Fibroblast of gingiva (primary cell): ENCODE data around the gene PREB.
"Not testable (repeated sequence)": the region's sequence is repeated elsewhere in the genome, so short reads cannot be mapped to it uniquely, and the experiment has no call there.

ENCODE experiments used
- DNase-seq: peaks from one replicate; pipeline ENCODE4 v3.0.0-alpha.2; 2011; ENCODE audit warnings: low read depth

The PREB gene, protein sequence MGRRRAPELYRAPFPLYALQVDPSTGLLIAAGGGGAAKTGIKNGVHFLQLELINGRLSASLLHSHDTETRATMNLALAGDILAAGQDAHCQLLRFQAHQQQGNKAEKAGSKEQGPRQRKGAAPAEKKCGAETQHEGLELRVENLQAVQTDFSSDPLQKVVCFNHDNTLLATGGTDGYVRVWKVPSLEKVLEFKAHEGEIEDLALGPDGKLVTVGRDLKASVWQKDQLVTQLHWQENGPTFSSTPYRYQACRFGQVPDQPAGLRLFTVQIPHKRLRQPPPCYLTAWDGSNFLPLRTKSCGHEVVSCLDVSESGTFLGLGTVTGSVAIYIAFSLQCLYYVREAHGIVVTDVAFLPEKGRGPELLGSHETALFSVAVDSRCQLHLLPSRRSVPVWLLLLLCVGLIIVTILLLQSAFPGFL

DNA sequence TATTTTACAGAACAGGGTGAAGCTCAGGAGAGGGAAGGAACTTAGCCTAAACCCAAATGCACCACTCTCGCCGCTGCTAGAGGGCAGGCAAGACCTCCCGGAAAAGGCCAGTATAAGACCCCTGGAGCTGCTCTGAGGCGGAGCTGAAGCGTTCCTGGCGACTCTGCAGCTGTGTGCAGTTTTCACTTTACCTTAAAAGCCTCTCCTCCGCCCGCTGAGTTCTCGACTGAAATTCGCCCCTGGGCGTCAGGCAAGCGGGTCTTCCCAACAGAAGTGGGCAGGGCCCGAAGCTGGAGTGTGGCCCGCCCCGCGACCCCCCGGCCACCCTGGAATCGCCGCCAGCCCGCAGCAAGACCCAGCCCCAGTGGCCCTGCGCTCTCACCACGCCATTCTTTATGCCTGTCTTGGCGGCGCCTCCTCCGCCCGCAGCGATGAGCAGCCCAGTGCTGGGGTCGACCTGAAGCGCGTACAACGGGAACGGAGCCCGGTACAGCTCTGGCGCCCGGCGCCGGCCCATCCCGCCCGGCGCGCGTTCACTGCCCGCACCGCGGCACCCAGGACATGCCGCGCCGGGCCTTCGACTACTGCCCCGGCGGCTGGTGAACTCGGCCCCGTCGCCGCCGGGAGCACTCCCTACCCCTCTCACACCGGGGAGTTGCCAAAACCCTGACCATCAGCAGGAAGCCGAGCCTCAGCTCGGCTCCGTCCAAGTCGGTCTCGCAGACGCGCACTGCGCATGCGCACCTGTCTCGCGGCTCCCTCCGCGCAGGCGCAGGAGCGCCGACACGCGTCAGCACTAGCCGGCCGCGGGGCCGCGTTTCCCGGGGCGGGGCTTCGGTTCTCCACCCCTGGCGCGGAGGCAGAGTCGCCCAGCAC is at the start of gene PREB:
PREB (minus strand) TSS at position 732 of the 876 bp plus-strand sequence; CDS start at position 517, 215 bp downstream.
- DNase-seq: peak; percentile 93

DNA sequence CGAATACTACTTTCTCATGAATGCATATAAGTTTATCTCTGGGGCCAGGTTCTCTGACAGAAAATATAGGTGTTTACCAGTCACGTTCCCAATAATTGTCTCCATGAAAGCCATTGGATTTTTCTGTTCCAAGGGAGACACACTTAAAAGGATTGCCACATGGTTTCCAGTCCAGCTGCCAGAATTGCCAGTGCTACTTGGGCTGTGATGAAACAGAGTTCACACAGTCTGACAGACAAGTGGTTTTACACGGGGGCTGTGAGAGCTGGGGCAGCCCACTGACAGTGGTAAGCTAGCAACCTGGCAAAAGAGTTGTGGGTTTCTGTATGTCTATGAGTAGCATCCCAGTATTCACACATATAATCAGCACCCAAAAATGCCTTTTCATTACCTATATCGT is 49.7 kb upstream of the PREB start:
- peak; percentile 78 for DNase-seq

DNA sequence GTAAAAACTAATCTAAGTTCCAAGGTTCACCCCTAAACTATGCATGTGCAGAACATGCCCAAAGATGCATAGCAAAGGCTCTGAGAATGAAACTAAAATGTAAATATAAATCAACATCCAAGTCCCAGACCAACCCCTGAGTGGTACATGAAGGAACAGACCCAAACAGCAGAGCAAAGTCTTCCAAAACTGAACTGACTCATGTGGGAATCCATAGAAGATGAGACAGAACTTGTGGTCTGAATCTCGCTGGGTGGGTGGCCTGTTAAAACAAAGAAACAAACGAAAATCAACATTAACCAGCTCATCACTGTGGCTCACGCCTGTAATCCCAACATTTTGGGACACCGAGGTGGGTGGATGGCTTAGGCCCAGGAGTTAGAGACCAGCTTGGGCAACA is 47.9 kb upstream of the PREB start:
- DNase-seq: peak; percentile 49

DNA sequence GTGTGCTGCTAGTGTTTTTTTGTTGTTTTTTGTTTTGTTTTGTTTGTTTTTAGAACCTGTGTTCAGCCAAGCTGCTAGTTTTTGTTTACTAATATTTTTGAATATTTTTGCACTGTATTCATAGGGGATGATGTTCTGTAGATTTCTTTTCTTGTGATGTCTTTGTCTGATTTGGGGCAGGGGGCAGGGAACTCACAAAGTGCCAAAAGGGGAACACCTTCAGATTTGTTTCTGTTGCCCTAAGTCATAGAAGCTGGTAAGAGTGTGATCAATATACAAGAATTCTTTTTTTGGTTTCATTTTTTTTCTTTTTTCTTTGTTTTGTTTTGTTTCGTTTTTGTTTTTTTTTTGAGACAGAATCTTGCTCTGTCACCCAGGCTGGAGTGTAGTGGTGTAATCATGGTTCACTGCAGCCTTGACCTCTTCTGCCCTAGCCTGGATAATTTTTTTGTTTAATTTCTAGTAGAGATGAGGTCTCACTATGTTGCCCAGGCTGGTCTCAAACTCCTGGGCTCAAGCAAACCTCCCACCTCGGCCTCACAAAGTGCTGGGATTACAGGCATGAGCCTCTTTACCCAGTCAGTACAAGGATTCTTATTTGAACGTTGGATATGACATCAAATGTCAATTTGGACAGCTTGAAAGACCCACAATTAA is 45.0 kb upstream of the PREB start:
- no peak for DNase-seq

DNA sequence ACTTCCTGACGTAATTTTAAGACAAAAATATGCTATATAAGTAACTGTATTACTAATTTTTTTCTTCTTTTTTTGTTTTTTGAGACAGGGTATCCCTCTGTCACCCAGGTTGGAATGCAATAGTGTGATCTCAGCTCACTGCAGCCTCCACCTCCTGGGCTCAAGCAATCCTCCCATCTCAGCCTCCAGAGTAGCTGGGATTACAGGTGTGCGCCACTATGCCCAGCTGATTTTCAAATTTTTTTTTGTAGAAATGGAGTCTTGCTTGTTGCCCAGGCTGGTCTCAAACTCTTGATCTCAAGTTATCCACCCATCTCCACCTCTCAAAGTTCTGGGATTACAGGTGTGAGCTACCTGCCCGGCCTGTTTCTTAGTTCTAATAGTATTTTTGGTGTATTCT is 44.0 kb upstream of the PREB start:
- DNase-seq: no peak

DNA sequence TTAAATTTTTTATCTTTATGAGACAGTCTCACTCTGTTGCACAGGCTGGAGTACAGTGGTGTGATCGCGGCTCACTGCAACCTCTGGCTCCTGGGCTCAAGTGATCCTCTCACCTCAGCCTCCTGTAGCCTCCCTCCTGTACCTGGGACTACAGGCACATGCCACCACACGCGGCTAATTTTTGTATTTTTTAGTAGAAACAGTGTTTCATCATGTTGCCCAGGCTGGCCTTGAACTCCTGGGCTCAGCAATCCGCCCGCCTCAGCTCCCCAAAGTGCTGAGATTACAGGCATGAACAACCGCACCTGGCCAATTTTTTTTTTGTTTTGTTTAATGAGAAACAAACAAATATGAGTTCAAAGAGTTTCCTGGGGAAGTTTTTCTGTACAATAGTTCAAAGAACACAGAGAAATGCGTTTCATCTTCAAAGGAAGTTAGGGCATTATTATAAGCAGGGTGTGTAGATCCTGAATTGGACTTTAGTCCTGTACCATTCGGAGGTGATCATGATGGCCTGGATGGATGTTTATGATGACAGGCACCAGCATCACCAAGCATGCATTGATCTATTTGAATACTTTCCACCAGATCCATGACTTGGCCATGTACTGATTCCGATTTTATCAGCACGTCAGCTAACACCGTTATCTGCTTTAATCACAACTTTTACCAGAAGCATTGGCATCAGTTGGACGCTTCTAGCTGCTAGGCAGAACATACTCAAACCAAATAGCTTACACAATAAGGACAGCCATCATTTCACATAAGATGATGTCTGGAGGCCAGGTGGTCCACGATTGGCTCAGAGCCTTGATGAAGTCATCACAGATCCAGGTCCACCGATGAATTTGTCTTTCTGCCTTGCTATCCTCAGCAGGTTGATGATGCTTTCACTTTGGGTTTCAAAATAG is 43.3 kb upstream of the PREB start:
- no peak for DNase-seq

DNA sequence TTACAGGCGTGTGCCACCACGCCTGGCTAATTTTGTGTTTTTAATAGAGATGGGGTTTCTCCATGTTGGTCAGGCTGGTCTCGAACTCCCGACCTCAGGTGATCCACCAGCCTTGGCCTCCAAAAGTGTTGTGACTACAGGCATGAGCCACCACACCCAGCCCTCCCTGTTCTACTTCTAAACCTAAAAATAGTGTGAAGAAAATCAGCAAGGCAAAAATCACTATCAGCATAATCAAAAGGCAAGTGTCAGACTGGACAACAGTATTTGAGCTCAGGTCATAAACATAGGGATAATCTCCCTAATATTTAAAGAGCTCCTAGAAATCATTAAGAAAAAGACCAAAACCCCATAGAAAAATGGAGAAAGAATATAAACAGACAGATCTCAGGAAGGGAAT is 41.3 kb upstream of the PREB start:
- not testable (repeated sequence) for DNase-seq

DNA sequence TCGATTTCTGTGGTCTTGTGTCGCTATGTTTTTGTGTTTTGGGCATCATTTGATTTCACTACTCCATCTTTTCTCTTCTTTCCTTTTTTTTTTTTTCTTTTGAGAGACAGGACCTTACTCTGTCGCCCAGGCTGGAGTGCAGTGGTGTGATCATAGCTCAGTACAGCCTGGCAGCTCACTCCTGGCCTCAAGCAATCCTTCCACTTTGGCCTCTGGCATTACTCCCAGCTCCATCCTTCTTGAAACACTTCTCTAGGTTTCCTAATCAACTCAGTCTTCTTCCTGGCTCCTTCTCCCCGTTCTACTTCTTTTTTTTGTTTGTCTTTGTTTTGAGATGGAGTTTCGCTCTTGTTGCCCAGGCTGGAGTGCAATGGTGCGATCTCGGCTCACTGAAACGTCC is 40.9 kb upstream of the PREB start:
- DNase-seq: peak; percentile 83

DNA sequence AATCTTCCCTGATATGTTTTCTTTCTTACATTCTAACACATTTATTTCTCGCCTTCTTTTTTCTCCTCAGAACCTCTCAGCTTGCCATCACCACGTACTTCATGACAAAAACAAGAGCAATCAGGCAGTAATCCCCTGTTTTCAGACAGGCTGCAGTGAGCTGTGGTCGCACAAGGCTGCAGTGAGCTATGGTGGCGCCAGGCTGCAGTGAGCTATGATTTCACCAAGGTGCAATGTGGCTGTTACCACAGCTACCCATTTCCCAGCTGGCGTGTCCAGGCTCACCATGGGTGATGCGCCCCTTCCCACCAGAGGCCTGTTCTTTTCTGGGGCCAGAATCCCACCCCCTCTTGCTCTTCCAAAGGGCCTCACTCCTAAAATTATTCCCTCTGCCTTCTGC is 40.2 kb upstream of the PREB start:
- DNase-seq: no peak

DNA sequence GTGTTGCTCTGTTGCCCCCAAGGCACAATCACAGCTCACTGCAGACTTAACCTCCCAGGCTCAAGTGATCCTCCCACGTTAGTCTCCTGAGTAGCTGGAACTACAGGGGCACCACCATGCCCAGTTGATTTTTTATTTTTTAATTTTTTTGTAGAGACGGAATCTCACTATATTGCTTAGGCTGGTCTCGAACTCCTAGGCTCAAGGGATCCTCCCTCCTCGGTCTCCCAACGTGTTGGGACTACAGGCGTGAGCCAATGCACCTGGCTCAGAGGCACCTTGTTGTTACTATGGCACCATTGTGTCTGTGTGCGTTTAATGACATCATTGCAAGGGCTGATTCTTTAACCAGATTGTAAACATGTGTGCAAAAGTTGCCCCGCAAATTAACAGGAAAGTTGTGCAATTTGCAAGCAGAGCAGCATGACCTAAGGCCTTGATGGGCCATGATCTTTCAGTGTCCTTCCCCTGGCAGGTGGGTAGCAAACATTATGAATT is 37.0 kb upstream of the PREB start:
- peak; percentile 62 for DNase-seq

DNA sequence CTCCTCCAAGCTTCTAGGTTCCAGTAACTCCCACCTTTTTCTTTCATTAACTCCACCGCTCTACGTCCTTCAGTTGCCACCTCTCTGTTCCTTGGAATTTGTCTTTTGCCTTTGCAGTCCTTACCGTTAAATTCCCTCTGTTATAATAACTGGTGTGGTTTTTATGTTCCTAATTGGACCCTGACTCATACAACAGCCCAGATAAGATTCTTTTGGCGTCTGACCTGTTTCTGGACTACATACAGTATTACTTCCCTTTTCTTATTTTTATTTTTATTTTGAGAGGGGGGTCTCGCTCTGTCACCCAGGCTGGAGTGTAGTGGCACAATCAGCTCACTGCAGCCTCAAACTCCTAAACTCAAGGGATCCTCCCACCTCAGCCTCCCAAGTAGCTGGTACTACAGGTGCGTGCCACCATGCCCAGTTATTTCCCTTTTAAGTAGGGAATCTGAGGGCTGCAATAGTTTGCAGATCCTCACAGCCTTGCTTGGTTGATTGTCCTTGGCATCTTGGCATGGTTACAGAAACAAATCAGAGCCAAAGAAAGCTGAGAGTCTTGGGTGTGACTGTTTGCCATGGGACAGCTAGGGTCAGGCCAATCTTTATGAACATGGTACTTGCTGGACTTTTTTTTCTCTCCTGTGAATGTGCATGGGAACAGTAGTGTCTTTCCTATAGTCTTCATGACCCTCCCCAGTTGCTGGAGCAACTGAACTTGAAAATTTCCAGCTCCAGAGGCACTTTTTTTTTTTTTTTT is 36.3 kb upstream of the PREB start:
- DNase-seq: no peak

DNA sequence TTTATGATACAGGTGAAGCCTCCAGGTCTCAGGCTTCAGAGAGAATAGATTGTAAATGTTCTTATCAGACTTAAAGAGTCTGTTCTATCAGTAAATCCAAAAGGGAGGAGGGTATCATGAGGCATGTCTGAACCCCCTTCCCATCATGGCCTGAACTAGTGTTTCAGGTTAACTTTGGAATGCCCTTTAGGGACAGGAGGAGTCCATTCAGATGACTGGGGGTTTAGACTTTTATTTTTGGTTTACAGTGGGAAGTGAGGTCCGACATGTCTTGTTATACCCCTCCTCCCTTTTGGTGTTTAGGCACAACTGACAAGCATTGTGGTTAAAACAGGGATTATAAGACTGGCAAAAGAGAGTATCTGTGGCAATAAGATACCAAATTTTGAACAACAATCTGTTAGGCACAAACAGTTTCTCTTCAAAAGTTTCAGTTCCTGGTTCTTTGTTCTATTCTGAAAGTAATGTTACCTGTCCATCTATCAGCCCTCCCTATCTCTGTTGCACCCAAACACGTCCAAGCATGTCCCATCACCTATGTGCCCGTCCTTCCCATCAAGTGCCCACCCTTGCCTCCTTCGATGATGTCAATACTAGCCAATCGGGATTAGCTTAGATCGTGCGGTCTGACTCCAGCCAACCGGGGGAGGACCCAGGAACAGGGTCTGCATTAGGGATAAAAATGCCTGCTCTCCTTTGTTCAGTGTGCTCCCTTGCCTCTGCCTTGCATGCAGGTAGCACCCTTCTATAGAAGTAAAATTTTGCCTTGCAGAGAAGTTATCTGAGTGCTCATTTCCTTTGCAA is 30.7 kb upstream of the PREB start:
- DNase-seq: no peak

DNA sequence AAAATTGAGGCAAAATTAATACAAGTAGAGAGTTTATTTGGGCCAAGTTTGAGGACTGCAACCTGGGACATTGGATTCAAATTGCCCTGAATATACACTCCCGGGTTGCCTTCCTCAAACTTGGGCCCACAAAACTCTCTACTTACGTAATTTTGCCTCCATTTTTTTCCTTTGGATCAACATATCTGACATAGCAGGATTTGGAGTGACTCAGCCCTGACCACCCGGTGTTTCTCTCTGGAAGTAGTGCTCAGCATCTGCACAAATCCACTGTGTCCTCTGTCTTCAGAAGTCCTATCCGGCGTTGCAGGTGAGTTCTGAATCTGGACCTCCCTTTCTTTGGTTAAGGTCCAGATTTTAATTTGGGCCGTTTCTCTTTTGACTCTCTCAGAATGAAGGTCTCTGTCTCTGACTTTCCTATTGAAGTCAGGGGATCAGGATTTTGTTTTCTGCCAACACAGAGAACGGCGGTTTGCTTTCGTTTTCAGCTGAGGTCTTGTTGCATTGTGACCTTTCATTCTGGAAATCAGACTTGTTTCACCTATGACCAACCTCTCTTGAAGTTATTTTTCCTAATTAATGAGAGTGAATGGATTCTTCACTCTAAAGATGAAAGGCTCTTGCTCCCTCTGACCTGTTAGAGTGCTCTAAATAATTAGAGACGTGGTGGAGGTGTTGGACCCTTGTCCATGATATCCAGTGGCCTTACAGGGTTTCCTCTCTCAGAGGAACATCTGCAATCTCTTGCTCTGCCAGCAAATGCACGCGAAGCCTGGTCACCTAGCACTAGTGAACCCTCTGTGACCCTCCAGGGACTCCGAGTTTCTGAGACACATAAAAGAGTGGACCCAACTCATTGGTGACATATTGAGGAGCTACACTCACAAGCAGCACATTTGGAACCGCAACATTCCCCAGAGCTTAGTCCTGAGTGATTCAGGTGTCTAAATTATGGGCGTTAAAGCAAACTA is 28.0 kb upstream of the PREB start:
- DNase-seq: no peak

DNA sequence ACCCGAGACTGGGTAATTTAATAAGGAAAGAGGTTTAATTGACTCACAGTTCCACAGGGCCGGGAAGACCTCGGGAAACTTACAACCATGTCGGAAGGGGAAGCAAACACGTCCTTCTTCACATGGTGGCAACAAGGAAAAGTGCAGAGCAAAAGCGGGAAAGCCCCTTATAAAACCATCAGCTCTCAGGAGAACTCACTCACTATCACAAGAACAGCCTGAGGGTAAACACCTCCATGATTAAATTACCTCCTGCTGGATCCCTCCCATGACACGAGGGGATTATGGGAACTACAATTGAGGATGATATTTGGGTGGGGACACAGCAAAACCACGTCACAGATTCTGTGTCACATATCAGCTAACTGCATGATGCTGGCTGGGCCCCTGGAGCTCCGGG is 25.8 kb upstream of the PREB start:
- DNase-seq: no peak

DNA sequence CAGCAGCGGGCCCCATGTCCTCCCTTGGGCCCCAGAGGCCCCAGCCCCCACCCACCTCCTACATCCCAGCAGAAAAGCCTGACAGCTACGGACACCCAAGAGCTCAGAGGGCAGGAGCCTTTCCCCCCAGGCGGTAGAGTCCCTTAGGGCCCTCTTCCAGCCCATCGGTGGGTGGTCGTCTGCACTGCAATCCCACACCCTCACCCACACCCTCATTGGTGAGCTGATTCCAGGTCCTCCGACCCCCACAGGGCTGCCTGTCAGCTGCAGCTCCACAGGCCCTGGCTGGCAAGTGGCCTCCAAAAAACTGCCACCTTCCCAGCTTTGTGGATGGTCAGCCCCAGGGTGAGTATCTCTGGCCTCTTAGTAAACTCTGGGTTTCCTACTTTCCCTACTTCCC is 24.8 kb upstream of the PREB start:
- DNase-seq: no peak

DNA sequence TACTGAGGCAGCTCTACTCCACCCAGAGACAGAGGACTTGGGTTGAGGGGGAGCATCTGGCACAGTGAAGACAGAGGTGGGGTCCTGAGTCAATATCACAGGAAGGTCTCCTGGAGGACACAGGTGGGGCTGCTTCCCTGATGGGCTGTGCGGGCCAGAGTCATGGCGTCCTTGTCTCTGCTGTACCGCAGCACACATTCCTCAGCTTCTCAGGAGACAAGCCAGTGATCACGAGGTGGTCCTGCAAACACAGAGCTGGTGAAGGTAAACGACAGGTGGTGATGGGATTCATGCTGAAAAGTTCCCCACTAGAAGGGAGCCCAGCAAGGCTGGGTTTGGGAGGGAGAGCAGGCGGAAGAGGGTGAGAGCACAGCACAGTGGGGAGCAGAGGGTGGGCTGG is 24.0 kb upstream of the PREB start:
- DNase-seq: no peak

DNA sequence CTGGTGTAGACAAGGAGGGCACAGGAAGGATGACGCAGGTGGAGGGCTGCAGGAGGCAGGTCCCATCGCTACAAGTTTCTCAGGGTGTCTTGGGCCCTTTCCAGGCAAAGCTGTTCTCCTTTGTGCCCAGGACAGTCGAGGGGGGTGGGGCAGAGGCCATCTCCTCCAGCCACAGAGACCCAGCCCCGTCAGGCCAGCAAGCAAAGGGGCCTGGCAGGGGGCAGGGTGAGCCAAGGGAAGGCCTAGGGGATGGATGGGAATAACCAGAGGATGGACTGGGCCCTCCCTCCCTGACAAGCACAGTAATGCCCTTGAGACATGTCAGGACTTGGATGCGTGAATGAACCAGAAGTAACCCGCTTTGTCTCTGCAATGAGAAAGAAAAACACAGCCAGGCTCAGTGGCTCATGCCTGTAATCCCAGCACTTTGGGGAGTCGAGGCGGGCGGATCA is 20.7 kb upstream of the PREB start:
- DNase-seq: no peak

DNA sequence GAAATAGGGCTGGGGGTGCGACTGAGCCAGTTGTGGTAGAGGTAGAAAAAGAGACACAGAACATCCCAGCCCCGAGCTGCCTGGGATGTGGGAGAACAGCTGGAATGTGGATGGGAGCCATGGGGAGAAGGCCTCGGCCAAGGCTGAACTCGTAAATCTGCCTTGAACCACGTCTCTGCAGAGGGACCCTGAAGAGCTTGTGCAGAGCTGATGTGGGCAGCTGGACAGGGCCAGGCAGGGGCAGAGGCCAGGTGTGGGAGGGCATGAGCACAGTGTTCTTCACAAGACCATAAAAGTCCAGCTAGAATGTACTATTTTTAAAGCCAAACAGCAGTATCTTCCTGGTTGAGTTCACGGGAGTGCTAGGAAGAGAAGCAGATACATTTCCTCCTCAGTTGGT is 20.1 kb upstream of the PREB start:
- DNase-seq: no peak
